ENCODE measurements around the gene LRP3.

LRP3 gene

DNA sequence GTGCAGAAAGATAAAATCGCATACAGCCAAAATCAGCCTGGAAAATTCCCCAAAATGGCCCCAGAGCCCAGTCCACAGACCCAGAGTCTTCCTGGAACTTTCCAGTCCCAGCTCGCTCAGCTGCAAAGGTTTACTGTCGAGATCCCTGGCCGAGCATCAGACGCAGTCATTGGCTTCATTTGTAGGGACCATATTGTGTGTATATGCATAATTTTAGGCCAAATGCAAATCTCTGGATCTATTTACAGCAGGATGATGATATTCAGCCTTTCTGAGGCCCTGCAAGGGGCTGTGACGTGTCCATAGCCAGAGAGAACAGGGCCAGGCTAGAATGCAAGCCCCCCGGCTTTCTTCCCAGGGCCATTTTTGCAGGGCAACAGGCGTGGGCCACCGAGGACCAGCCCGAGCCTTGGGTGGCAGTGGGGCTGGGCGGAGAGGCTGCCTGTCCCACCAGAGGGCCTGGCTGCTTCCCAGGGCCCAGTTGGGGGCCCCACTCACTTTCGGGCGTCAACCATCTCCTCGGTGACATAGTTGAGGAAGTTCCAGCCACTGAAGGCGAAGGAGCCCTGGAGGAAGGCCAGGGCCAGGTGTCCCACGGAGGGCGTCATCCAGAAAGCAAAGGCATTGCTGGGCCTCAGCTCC, 17.8 kb downstream of the LRP3 start:
- no peaks in the 10 kb centered on the region for H3K79me1 ChIP-seq (ENCODE audit: low read depth, low read length)
- H2BK5ac ChIP-seq (ENCODE audit: low read length) = peak overlapping the region; percentile 71
- H3K4me3 ChIP-seq (ENCODE audit: low read length in 2 of 2) = no peak overlapping the region
- H3K14ac ChIP-seq (ENCODE audit: low read length) = peak overlapping the region; percentile 38
- H2BK15ac ChIP-seq (ENCODE audit: low read length) = peak overlapping the region; percentile 49
- H4K8ac ChIP-seq (ENCODE audit: low read depth, low read length) = no peak overlapping the region
- no peak overlapping the region for H4K91ac ChIP-seq (ENCODE audit: low read depth, low read length, poor library complexity)
- H3K4me2 ChIP-seq (ENCODE audit: insufficient read depth, low read length, poor library complexity, severe bottlenecking) = no peak overlapping the region
- H3K9ac ChIP-seq (ENCODE audit: low read depth, low read length, poor library complexity) = no peak overlapping the region
- no peak overlapping the region for H2AFZ ChIP-seq (ENCODE audit: low read length)
- H2AK5ac ChIP-seq (ENCODE audit: low read depth, low read length) = peak overlapping the region; percentile 36
- no peaks in the 10 kb centered on the region for H3K27me3 ChIP-seq (ENCODE audit: control insufficient read depth in 3 of 3, insufficient read depth in 3 of 3, low read depth in 1 of 3, low read length in 3 of 3)
- peaks cover 2 to 10% of the 10 kb centered on the region in 2 donors for H3K36me3 ChIP-seq (replicated peaks in 1 of 2; ENCODE audit: control insufficient read depth in 2 of 2, insufficient read depth in 2 of 2, low read length in 2 of 2)
- WGBS, 2 donors (ENCODE audit: extremely low coverage in 2 of 2, insufficient read length in 2 of 2, insufficient replicate concordance in 1 of 2) = no CpG with 5 or more reads among the region's 17 CpGs
- no peak overlapping the region for H3K4ac ChIP-seq (ENCODE audit: low read length)
- H3K27ac ChIP-seq (replicated peaks; ENCODE audit: low read length) = no peak overlapping the region
- H2BK12ac ChIP-seq (ENCODE audit: low read length) = no peak overlapping the region
- no peak overlapping the region for H2BK120ac ChIP-seq (ENCODE audit: low read depth, low read length)
- H3K9me3 ChIP-seq (replicated peaks in 1 of 2; ENCODE audit: control insufficient read depth in 2 of 2, insufficient read depth in 1 of 2, low read depth in 1 of 2, low read length in 2 of 2) = no peaks in the 10 kb centered on the region
- peaks cover 0 to 2% of the 10 kb centered on the region in 2 donors for H3K4me1 ChIP-seq (ENCODE audit: control insufficient read depth in 2 of 2, insufficient read depth in 1 of 2, low read depth in 1 of 2, low read length in 2 of 2)
- H3K18ac ChIP-seq (ENCODE audit: low read length) = no peak overlapping the region
- no peak for DNase-seq (ENCODE audit: low spot score)
- H3K23ac ChIP-seq (ENCODE audit: low read depth, low read length, poor library complexity) = no peak overlapping the region

DNA sequence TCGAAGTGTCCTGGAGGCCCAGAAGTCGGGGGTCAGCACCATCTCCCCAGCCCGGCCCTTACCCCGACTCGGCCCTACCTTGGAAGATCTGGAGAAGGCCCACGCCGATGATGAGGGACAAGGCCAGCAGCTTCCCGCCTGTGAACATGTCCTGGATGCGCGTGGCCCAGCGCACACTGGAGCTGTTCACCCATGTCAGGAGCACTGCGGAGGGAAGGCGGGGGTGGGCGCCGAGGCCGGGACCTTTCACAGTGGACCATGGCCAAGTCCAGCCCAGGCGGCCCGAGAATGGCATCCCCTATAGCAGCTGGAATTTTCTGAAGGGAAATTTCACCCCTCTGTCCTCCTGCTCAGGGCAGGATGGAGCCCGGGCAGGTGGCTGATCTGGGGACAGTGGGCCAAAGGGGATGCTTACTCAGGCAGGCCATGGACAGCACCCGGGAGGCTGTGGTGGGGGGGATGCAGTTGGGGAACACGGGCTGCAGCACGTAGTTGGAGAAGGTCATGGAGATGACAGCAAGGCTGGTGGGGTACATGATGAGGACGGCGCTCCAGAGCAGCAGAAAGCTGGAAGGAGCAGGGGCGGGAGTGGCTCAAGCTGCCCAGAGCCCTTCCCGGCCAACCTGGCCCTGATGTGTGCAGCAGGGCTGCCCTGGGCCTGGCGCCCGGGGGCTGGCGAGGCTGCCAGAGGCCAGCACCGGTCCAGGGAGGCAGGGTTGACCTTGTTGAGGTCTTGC, 18.5 kb downstream of the LRP3 start:
- no peak for DNase-seq (ENCODE audit: low spot score)
- Histone ChIP-seq H2BK5ac (ENCODE audit: low read length) (peak overlapping the region; percentile 71), H3K27ac (replicated peaks; ENCODE audit: low read length) (no peak overlapping the region), H3K4me2 (ENCODE audit: insufficient read depth, low read length, poor library complexity, severe bottlenecking) (no peak overlapping the region), H3K23ac (ENCODE audit: low read depth, low read length, poor library complexity) (peak overlapping the region; percentile 73), H2AFZ (ENCODE audit: low read length) (no peak overlapping the region), H3K4me1 (ENCODE audit: control insufficient read depth in 2 of 2, insufficient read depth in 1 of 2, low read depth in 1 of 2, low read length in 2 of 2) (peaks cover 0 to 2% of the 10 kb centered on the region in 2 donors), H3K36me3 (replicated peaks in 1 of 2; ENCODE audit: control insufficient read depth in 2 of 2, insufficient read depth in 2 of 2, low read length in 2 of 2) (peaks cover 2 to 9% of the 10 kb centered on the region in 2 donors), H2BK15ac (ENCODE audit: low read length) (peak overlapping the region; percentile 58), H3K4me3 (ENCODE audit: low read length in 2 of 2) (no peak overlapping the region), H2BK120ac (ENCODE audit: low read depth, low read length) (no peak overlapping the region), H2AK5ac (ENCODE audit: low read depth, low read length) (peak overlapping the region; percentile 92), H2BK12ac (ENCODE audit: low read length) (peak overlapping the region; percentile 73), H3K14ac (ENCODE audit: low read length) (peak overlapping the region; percentile 56), H3K9ac (ENCODE audit: low read depth, low read length, poor library complexity) (no peak overlapping the region), H3K9me3 (replicated peaks in 1 of 2; ENCODE audit: control insufficient read depth in 2 of 2, insufficient read depth in 1 of 2, low read depth in 1 of 2, low read length in 2 of 2) (no peaks in the 10 kb centered on the region), H4K8ac (ENCODE audit: low read depth, low read length) (no peak overlapping the region), H3K79me1 (ENCODE audit: low read depth, low read length) (no peaks in the 10 kb centered on the region), H3K4ac (ENCODE audit: low read length) (no peak overlapping the region), H3K18ac (ENCODE audit: low read length) (peak overlapping the region; percentile 48), H4K91ac (ENCODE audit: low read depth, low read length, poor library complexity) (no peak overlapping the region), H3K27me3 (ENCODE audit: control insufficient read depth in 3 of 3, insufficient read depth in 3 of 3, low read depth in 1 of 3, low read length in 3 of 3) (no peaks in the 10 kb centered on the region)
- no CpG with 5 or more reads among the region's 30 CpGs for WGBS, 2 donors (ENCODE audit: extremely low coverage in 2 of 2, insufficient read length in 2 of 2, insufficient replicate concordance in 1 of 2)

GRCh38 chr19:33214596-33214995, 20.5 kb downstream of the LRP3 start:
- H3K27me3 ChIP-seq (ENCODE audit: control insufficient read depth in 3 of 3, insufficient read depth in 3 of 3, low read depth in 1 of 3, low read length in 3 of 3) = peaks cover 0 to 1% (median 0%) of the 10 kb centered on the region in 3 experiments
- no peak overlapping the region for H3K4ac ChIP-seq (ENCODE audit: low read length)
- H2BK12ac ChIP-seq (ENCODE audit: low read length) = no peak overlapping the region
- H4K91ac ChIP-seq (ENCODE audit: low read depth, low read length, poor library complexity) = no peak overlapping the region
- no peaks in the 10 kb centered on the region for H3K36me3 ChIP-seq (replicated peaks in 1 of 2; ENCODE audit: control insufficient read depth in 2 of 2, insufficient read depth in 2 of 2, low read length in 2 of 2)
- no peak overlapping the region for H2BK120ac ChIP-seq (ENCODE audit: low read depth, low read length)
- H3K9me3 ChIP-seq (replicated peaks in 1 of 2; ENCODE audit: control insufficient read depth in 2 of 2, insufficient read depth in 1 of 2, low read depth in 1 of 2, low read length in 2 of 2) = no peaks in the 10 kb centered on the region
- H3K79me1 ChIP-seq (ENCODE audit: low read depth, low read length) = no peaks in the 10 kb centered on the region
- H2AK5ac ChIP-seq (ENCODE audit: low read depth, low read length) = peak overlapping the region; percentile 36
- H3K27ac ChIP-seq (replicated peaks; ENCODE audit: low read length) = no peak overlapping the region
- no peak overlapping the region for H2BK15ac ChIP-seq (ENCODE audit: low read length)
- H3K4me3 ChIP-seq (ENCODE audit: low read length in 2 of 2) = peak overlapping the region in 1 of 2 donors; percentile 49
- no peak overlapping the region for H3K4me2 ChIP-seq (ENCODE audit: insufficient read depth, low read length, poor library complexity, severe bottlenecking)
- H3K23ac ChIP-seq (ENCODE audit: low read depth, low read length, poor library complexity) = no peak overlapping the region
- H3K4me1 ChIP-seq (ENCODE audit: control insufficient read depth in 2 of 2, insufficient read depth in 1 of 2, low read depth in 1 of 2, low read length in 2 of 2) = peaks cover 0 to 13% of the 10 kb centered on the region in 2 donors
- no peak overlapping the region for H3K14ac ChIP-seq (ENCODE audit: low read length)
- no CpG with 5 or more reads among the region's 6 CpGs for WGBS, 2 donors (ENCODE audit: extremely low coverage in 2 of 2, insufficient read length in 2 of 2, insufficient replicate concordance in 1 of 2)
- no peak overlapping the region for H4K8ac ChIP-seq (ENCODE audit: low read depth, low read length)
- H3K9ac ChIP-seq (ENCODE audit: low read depth, low read length, poor library complexity) = no peak overlapping the region
- H3K18ac ChIP-seq (ENCODE audit: low read length) = peak overlapping the region; percentile 83
- peak overlapping the region; percentile 68 for H2AFZ ChIP-seq (ENCODE audit: low read length)
- H2BK5ac ChIP-seq (ENCODE audit: low read length) = no peak overlapping the region
- no peak for DNase-seq (ENCODE audit: low spot score)
